ENCODE data around the gene CACHD1. TPM values are rescaled to one million over a fixed set of nuclear protein-coding genes. Genes with fewer than 3 reads are reported as not detected.
"Not testable (repeated sequence)": the region's sequence is repeated elsewhere in the genome, so short reads cannot be mapped to it uniquely, and the experiment has no call there.

The CACHD1 gene
- total RNA-seq, 1 donor from 2014 or later: 44.6 TPM

DNA sequence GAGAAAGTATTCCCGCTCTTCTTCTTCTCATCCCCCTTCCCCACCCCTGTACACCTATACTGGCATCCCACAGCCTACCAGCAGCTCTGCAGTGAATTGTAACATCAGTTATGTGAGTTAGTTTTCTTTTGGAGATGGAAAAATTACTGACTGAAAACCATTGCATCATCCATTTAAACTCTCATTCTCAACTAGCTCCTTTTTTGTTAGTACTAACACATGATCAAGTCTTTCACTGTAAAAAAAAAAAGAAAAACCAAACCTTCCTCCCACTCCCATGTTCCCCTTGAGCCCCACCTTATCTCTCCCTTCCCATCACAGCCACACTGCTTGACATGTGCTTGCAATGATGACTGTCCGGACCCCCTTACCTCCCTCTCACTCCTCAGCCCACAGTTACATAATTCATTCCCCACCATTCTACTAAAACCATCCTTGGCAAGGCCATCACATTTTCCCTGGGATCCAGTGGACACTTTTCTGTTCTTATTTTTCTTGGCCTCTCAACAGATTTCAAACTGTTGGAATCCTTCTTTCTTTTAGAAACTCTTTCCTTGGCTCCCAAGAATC is 251.7 kb downstream of the CACHD1 start:
- H3K27me3 Mint-ChIP-seq: peaks cover 19% of the 10 kb centered on the region
- H3K9me3 Mint-ChIP-seq: peaks cover 10% of the 10 kb centered on the region
- H3K36me3 Mint-ChIP-seq: no peaks in the 10 kb centered on the region
- H3K4me3 Mint-ChIP-seq: no peak overlapping the region
- TF ChIP-seq, protein P1, sequence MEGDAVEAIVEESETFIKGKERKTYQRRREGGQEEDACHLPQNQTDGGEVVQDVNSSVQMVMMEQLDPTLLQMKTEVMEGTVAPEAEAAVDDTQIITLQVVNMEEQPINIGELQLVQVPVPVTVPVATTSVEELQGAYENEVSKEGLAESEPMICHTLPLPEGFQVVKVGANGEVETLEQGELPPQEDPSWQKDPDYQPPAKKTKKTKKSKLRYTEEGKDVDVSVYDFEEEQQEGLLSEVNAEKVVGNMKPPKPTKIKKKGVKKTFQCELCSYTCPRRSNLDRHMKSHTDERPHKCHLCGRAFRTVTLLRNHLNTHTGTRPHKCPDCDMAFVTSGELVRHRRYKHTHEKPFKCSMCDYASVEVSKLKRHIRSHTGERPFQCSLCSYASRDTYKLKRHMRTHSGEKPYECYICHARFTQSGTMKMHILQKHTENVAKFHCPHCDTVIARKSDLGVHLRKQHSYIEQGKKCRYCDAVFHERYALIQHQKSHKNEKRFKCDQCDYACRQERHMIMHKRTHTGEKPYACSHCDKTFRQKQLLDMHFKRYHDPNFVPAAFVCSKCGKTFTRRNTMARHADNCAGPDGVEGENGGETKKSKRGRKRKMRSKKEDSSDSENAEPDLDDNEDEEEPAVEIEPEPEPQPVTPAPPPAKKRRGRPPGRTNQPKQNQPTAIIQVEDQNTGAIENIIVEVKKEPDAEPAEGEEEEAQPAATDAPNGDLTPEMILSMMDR (conservative IDR thresholded peaks at IDR 0.05): no peak
- no peak overlapping the region for H3K27ac Mint-ChIP-seq
- H3K4me1 Mint-ChIP-seq (ENCODE audit: unreplicated experiment): no peaks in the 10 kb centered on the region
- no peak for DNase-seq (ENCODE audit: extremely low spot score, unreplicated experiment)

DNA sequence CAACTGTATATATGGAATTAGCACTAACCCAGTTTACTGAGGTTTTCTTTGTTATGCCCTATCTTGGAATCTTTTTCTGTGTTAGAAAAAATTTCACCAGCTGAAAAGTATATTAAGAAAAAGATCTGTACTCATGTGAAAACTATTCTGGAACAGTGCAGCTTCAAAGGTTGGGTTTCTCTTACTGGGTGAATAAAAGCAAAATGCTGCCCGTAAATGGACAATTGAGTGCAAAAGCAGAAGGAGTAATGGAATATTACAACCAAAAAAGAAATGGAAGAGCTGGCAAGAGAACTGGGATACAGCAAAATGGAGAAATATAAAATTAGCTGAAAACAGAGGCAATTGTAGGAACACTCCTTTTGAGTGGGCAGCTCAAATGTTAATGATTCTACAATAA is 257.9 kb downstream of the CACHD1 start:
- peaks cover 6% of the 10 kb centered on the region for H3K9me3 Mint-ChIP-seq
- H3K36me3 Mint-ChIP-seq: no peaks in the 10 kb centered on the region
- no peaks in the 10 kb centered on the region for H3K4me1 Mint-ChIP-seq (ENCODE audit: unreplicated experiment)
- H3K4me3 Mint-ChIP-seq: no peak overlapping the region
- H3K27me3 Mint-ChIP-seq: peaks cover 7% of the 10 kb centered on the region
- no peak overlapping the region for H3K27ac Mint-ChIP-seq
- no peak for DNase-seq (ENCODE audit: extremely low spot score, unreplicated experiment)
- TF ChIP-seq, protein P1 (conservative IDR thresholded peaks at IDR 0.05): no peak

DNA sequence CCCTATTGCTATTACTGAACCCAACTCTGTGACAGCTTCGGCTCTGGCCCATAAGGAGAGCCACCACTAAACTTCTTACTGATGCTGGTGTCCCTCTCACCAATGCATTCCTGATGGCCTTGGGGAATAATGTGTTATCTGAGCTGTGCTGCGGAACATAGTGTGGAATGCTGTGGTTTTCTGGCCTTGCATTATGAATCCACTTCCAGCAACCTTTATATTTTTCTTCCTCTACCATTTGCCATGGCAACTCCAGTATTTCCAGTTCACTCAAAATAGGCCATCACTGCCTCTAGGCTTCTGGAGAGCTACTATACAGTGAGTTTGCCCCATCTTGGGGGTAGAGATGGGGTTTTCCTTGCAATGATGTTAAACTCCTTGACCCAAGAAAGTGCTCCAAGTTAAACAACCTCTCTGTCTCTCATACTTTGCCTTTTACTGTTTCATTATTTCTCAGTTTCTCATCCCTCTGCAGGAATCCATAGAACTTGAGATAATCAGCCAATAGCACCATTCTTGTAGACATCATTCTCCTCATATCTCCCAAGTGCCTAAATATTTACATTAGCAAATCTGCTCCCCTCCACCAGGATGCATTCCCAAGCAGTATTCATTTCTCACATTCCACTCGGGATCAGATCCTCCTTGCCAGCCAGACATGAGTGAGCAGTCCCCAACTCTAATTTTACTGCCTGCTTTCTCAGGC is 263.8 kb downstream of the CACHD1 start:
- H3K36me3 Mint-ChIP-seq: no peaks in the 10 kb centered on the region
- no peaks in the 10 kb centered on the region for H3K4me1 Mint-ChIP-seq (ENCODE audit: unreplicated experiment)
- H3K9me3 Mint-ChIP-seq: no peaks in the 10 kb centered on the region
- no peak overlapping the region for H3K27ac Mint-ChIP-seq
- TF ChIP-seq, protein P1 (conservative IDR thresholded peaks at IDR 0.05): no peak
- H3K27me3 Mint-ChIP-seq: peaks cover 4% of the 10 kb centered on the region
- DNase-seq (ENCODE audit: extremely low spot score, unreplicated experiment): no peak
- H3K4me3 Mint-ChIP-seq: no peak overlapping the region

DNA sequence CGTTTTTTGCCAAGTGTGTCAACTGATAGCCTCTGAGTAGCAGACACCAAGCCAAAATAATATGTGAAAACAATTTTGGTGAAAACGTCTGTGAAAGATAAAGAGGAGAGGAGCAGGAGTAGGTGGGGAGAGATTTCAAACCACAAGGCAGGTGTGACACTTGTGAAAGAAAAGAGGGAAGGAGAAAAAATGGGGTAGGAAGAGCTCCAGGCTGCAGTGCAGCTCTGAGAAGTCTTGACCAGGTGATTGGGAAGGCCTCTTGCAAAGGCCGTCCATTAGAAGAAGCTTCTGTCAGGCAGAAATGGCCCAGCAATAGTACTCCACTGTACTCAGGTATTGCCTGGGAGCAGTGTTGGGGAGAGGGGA is 264.3 kb downstream of the CACHD1 start:
- no peak overlapping the region for H3K4me3 Mint-ChIP-seq
- TF ChIP-seq, protein P1 (conservative IDR thresholded peaks at IDR 0.05): no peak
- H3K36me3 Mint-ChIP-seq: no peaks in the 10 kb centered on the region
- no peaks in the 10 kb centered on the region for H3K4me1 Mint-ChIP-seq (ENCODE audit: unreplicated experiment)
- no peaks in the 10 kb centered on the region for H3K9me3 Mint-ChIP-seq
- DNase-seq (ENCODE audit: extremely low spot score, unreplicated experiment): no peak
- H3K27ac Mint-ChIP-seq: no peak overlapping the region
- H3K27me3 Mint-ChIP-seq: peaks cover 4% of the 10 kb centered on the region

DNA sequence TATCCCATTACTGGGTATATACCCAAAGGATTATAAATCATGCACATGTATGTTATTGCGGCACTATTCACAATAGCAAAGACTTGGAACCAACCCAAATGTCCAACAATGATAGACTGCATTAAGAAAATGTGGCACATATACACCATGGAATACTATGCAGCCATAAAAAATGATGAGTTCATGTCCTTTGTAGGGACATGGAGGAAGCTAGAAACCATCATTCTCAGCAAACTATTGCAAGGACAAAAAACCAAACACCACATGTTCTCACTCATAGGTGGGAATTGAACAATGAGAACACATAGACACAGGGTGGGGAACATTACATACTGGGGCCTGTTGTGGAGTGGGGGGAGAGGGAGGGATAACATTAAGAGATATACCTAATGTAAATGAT is 270.8 kb downstream of the CACHD1 start:
- H3K36me3 Mint-ChIP-seq; DNase-seq (ENCODE audit: extremely low spot score, unreplicated experiment); H3K4me3 Mint-ChIP-seq; H3K9me3 Mint-ChIP-seq; H3K27me3 Mint-ChIP-seq; H3K27ac Mint-ChIP-seq; H3K4me1 Mint-ChIP-seq (ENCODE audit: unreplicated experiment): not testable (repeated sequence)

Small RNAs within 50 kb of the gene (microRNA-seq; reads per million reads assigned to microRNA genes)
- not detected for gene MIR4794
